Psoas muscle (tissue), 8 donors: ENCODE results near the gene TASOR2. TPM values are rescaled to one million over a fixed set of nuclear protein-coding genes. Genes with fewer than 3 reads are reported as not detected.

Source experiments
- ATAC-seq, 4 donors: fragments of 200-7000 bp; cut with Tn5 transposase; one replicate each; pipeline ENCODE4 v1.9.1; 2020; ENCODE audit warnings: moderate library complexity in 3 of 4, mild to moderate bottlenecking in 2 of 4
- DNase-seq, 2 donors: peaks; one replicate each; pipeline ENCODE4 v3.0.0-alpha.2; 2020
- H3K27ac ChIP-seq: fragments of 200-600 bp; one replicate; pipeline ENCODE4 v1.8.0; 2022
- H3K27me3 ChIP-seq, 3 donors: fragments of 200-600 bp in 1 of 3; one replicate each; pipeline versions ENCODE4 v1.6.1 to v1.8.0; 2013 to 2022; ENCODE audit warnings: low read length in 2 of 3, mild to moderate bottlenecking in 2 of 3, moderate library complexity in 1 of 3; ENCODE audit not compliant: insufficient read depth in 3 of 3
- H3K36me3 ChIP-seq, 2 donors: fragments of 200-600 bp in 1 of 2; one replicate each; pipeline versions ENCODE4 v1.6.1 to v1.8.0; 2013 to 2022; ENCODE audit warnings: low read depth in 1 of 2, mild to moderate bottlenecking in 1 of 2, moderate library complexity in 1 of 2; ENCODE audit not compliant: insufficient read depth in 1 of 2
- H3K4me1 ChIP-seq: fragments of 200-600 bp; one replicate; pipeline ENCODE4 v1.8.0; 2022
- H3K4me3 ChIP-seq: fragments of 200-600 bp; one replicate; pipeline ENCODE4 v1.8.0; 2022; ENCODE audit warnings: mild to moderate bottlenecking
- H3K9me3 ChIP-seq: fragments of 200-600 bp; one replicate; pipeline ENCODE4 v1.8.0; 2022
- WGBS, 3 donors: extraction: QIAGEN DNeasy Blood & Tissue Kit; methylation state at CpG; one replicate each; pipeline versions ENCODE4 v1.1.6 to v1.1.7; 2013; 5-methylcytosine and 5-hydroxymethylcytosine counted together
- intact Hi-C, 2 donors: fragments of 100-400 bp; cut with DNase I; formaldehyde crosslinking; loops; one replicate each; pipeline versions ENCODE4 v1.11.0 to v1.14.2; 2022
- polyA plus RNA-seq, 3 donors: library from polyadenylated mRNA; stranded (reverse); fragments of 200-250 nt; gene quantifications; one replicate each; pipeline ENCODE4 v1.2.3, GENCODE V29; 2013
- total RNA-seq, 4 donors: library from RNA; stranded (reverse); fragmentation: NEBNext Ultra II Directional in 2 of 4; extraction: Animal tissue kit (Norgen Biotek cat#: 25700) in 2 of 4; gene quantifications; one replicate each; pipeline versions ENCODE4 v1.2.1 to v1.2.4, GENCODE V29; 2021 to 2023
- TF ChIP-seq, protein P1 (sequence below): fragments of 200-600 bp; IDR thresholded peaks from one replicate; pipeline ENCODE4 v1.8.0; 2022; ENCODE audit warnings: antibody characterized with exemption
- donor health status: healthy with polysubstance abuse.
- donor health status: DM: no; HTN: no; CAD: no; lungs with moderate emphysema.
- donor health status: Bipolar disorder and iron deficiency.
- donor health status: healthy.
- donor health status: DM: yes; HTN: yes; CAD: no.
- donor health status: DM: no; HTN: no; CAD: no.
- donor health status: DM: no; HTN: no; CAD: no.
- donor health status: DM: yes; HTN: yes; CAD: no.

Gene TASOR2
- total and polyA plus RNA-seq, 7 donors = 8.2 to 45.6 (median 31.5) TPM

DNA sequence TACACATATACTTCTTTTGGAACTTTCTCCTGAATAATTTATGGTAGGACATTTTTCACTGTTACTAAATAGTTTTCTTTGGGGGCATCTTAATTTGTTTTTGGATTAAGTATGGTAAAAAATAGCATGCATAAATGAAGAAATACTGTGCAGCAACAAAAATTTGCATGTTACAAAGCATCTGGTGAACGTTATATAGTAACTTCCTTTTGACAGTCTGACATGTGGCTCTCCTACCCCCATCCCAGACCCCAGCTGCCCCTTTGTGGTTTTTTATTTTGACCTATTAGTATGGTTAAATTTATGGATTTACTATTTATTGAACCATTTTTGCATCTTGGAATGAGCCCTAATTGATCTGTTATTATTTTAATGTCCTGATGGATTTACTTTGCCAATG, 9.9 kb downstream of the TASOR2 start:
- TF ChIP-seq, protein P1, sequence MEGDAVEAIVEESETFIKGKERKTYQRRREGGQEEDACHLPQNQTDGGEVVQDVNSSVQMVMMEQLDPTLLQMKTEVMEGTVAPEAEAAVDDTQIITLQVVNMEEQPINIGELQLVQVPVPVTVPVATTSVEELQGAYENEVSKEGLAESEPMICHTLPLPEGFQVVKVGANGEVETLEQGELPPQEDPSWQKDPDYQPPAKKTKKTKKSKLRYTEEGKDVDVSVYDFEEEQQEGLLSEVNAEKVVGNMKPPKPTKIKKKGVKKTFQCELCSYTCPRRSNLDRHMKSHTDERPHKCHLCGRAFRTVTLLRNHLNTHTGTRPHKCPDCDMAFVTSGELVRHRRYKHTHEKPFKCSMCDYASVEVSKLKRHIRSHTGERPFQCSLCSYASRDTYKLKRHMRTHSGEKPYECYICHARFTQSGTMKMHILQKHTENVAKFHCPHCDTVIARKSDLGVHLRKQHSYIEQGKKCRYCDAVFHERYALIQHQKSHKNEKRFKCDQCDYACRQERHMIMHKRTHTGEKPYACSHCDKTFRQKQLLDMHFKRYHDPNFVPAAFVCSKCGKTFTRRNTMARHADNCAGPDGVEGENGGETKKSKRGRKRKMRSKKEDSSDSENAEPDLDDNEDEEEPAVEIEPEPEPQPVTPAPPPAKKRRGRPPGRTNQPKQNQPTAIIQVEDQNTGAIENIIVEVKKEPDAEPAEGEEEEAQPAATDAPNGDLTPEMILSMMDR = no peak

DNA sequence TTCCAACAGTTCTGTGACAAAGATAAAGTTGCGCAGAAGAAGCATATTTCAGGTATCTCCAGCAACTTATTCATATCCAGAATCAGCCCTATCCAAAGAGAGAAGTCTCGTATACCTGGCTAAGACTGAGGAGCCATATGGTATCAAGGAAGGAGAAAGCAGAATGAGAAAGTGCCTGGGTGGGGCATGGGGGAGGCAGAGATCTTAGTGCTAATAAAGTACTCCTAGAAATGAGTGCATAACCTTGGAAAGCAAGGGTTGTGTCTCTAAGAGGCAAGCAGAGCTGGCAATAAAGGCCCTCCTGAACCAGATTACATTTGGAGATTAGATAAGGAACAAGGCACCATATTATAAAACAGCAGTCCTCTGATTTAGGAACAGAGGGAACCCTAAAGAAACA, 12.7 kb downstream of the TASOR2 start:
- TF ChIP-seq, protein P1 = no peak
- Histone ChIP-seq H3K27ac (no peak overlapping the region), H3K4me3 (no peak overlapping the region), H3K4me1 (peaks cover 22% of the 10 kb centered on the region), H3K27me3 (no peaks in the 10 kb centered on the region), H3K9me3 (no peaks in the 10 kb centered on the region), H3K36me3 (no peaks in the 10 kb centered on the region)
- no peak for DNase-seq
- 96 to 98% (median 98%) methylated on average over 2 of the region's 2 CpGs for WGBS, 3 donors
- intact Hi-C loops = no loop called here
- ATAC-seq = no peak

More for the DNA sequence above, 9.9 kb downstream of the TASOR2 start:
- Histone ChIP-seq H3K27ac (no peak overlapping the region), H3K9me3 (no peaks in the 10 kb centered on the region), H3K27me3 (no peaks in the 10 kb centered on the region), H3K4me3 (no peak overlapping the region), H3K36me3 (no peaks in the 10 kb centered on the region), H3K4me1 (peaks cover 24% of the 10 kb centered on the region)
- 68 to 91% (median 76%) methylated on average over 1 of the region's 1 CpG for WGBS, 3 donors
- DNase-seq (no peak), ATAC-seq (no peak)
- intact Hi-C loops = no loop called here

DNA sequence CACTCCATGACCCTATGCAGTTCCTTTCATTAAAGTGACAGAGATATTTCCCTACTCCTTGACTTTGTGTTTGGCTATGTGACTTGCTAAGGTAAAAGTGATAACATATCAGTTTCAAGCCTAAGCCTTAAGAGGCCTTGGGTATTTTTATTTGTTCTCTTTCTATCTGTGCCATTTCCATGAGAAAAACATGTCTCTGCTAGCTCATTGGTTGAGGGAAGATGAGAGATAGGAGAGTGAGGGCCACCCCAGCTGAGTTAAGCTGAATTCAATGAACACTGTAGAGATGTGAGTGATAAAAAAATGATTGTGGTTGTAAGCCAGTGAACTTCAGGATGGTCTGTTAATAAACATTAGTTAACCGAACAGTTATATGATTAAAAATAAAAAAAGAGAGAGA, 13.4 kb downstream of the TASOR2 start:
- no peak for ATAC-seq
- peaks cover 16% of the 10 kb centered on the region for H3K4me1 ChIP-seq
- TF ChIP-seq, protein P1 = no peak
- no peaks in the 10 kb centered on the region for H3K36me3 ChIP-seq
- H3K27me3 ChIP-seq = no peaks in the 10 kb centered on the region
- H3K4me3 ChIP-seq = no peak overlapping the region
- no peaks in the 10 kb centered on the region for H3K9me3 ChIP-seq
- intact Hi-C loops = no loop called here
- no peak overlapping the region for H3K27ac ChIP-seq
- no peak for DNase-seq
- WGBS, 3 donors = 95 to 97% (median 97%) methylated on average over 1 of the region's 1 CpG

DNA sequence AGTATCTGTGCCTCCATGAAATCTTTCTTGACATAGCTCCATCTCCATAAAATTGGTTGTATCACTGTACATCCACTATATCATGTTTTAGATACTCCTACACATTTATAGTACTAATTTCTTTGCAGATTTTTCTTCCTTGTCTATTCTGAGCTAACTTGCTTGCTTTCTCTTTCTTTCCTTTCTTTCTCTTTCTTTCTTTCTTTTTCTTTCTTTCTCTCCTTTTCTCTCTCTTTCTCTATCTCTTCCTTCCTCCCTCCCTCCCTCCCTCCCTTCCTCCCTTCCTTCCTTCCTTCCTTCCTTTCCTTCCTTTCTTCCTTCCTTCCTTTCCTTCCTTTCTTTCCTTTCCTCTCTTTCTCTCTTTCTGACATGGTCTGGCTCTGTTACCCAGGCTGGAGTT, 23.7 kb downstream of the TASOR2 start:
- Histone ChIP-seq H3K4me3 (no peak overlapping the region), H3K27me3 (no peaks in the 10 kb centered on the region), H3K27ac (no peak overlapping the region), H3K4me1 (peaks cover 21% of the 10 kb centered on the region), H3K36me3 (no peaks in the 10 kb centered on the region), H3K9me3 (no peaks in the 10 kb centered on the region)
- intact Hi-C loops = no loop called here
- ATAC-seq = no peak
- no peak for DNase-seq
- TF ChIP-seq, protein P1 = no peak

DNA sequence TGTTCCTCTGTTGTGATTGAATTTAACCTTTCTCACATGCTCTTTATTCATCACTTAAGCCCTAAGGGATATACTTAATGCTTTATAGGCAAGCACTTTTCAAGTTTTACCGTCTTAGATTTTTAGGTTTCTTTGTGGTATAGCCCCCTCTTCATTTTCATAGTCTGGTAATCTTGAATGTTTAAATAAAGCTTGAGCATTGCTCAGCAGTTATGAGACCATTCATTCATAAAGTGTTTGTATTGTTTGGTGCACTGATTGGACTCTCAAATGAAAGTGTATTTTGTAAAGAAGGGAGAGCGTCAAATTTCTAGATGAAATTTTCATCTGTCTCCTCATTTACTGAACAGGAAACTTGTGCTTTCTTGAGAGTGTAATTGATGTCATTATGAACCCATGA, 25.2 kb downstream of the TASOR2 start:
- Histone ChIP-seq H3K4me3 (no peak overlapping the region), H3K36me3 (no peaks in the 10 kb centered on the region), H3K4me1 (peaks cover 21% of the 10 kb centered on the region), H3K27ac (no peak overlapping the region), H3K9me3 (no peaks in the 10 kb centered on the region), H3K27me3 (no peaks in the 10 kb centered on the region)
- intact Hi-C loops = no loop called here
- ATAC-seq (no peak), DNase-seq (no peak)
- TF ChIP-seq, protein P1 = no peak
- 72 to 79% (median 77%) methylated on average over 2 of the region's 2 CpGs for WGBS, 3 donors
